Measurements from ENCODE around the gene PDZD8.

PDZD8 gene, protein sequence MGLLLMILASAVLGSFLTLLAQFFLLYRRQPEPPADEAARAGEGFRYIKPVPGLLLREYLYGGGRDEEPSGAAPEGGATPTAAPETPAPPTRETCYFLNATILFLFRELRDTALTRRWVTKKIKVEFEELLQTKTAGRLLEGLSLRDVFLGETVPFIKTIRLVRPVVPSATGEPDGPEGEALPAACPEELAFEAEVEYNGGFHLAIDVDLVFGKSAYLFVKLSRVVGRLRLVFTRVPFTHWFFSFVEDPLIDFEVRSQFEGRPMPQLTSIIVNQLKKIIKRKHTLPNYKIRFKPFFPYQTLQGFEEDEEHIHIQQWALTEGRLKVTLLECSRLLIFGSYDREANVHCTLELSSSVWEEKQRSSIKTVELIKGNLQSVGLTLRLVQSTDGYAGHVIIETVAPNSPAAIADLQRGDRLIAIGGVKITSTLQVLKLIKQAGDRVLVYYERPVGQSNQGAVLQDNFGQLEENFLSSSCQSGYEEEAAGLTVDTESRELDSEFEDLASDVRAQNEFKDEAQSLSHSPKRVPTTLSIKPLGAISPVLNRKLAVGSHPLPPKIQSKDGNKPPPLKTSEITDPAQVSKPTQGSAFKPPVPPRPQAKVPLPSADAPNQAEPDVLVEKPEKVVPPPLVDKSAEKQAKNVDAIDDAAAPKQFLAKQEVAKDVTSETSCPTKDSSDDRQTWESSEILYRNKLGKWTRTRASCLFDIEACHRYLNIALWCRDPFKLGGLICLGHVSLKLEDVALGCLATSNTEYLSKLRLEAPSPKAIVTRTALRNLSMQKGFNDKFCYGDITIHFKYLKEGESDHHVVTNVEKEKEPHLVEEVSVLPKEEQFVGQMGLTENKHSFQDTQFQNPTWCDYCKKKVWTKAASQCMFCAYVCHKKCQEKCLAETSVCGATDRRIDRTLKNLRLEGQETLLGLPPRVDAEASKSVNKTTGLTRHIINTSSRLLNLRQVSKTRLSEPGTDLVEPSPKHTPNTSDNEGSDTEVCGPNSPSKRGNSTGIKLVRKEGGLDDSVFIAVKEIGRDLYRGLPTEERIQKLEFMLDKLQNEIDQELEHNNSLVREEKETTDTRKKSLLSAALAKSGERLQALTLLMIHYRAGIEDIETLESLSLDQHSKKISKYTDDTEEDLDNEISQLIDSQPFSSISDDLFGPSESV

DNA sequence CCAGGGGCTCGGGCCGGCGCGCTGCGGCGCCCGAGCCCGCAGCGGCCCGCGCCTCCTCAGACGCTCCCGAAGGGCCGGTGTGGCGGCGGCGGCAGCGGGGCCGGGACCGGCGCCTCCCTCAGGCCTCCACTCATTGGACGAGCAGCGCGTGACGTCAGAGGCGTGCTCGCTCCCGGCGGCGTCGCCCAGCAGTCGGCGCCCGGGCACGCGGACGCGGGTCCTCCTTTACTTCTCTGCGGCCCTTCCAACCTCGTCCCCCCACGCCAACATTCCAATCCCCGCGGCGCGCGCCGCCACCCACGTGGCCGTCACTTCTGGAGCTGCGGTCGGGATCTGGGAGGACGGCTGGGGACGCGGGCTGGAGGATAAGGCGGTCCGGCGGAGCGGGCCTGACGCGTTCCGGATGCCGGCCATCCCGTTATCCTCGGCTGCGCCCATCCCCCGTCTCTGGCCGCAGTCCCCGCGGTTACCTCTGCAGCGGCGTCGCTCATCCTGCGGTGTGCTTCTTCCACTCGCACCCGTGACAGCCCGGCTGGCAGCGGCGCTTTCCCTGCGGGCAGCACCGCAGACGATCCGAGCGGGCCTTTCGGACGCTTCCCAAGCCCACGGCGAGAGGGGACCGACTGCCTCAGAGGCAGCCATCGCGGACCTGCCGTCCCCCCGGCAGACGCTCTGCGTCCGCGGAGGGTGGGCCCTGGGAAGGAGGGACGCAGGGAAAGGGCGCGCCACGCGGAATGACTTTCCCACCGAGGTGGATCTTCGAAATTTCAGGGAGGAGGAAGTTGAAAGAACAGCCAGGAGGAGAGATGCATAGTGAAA lies at the start of gene PDZD8:
TSS of gene PDZD8 (minus strand) at position 81 of the 819 bp plus-strand sequence. CDS start 213 bp downstream, outside the sequence.
- peak within 1 kb of the TSS; percentile 83 for H3K4me3 ChIP-seq (ENCODE audit: low read length)
- H3K36me3 ChIP-seq (replicated peaks; ENCODE audit: low read depth, low read length): no peaks in the 10 kb centered on the region
- H3K4me2 ChIP-seq (ENCODE audit: low read length): peak within 1 kb of the TSS; percentile 94
- H3K9ac ChIP-seq (ENCODE audit: low read length): peak within 1 kb of the TSS; percentile 81
- peaks cover 7% of the 10 kb centered on the region; the same call in 1 of the 2 replicates for H3K27me3 ChIP-seq (ENCODE audit: low read depth, low read length)
- peaks cover 45% of the 10 kb centered on the region for H3K79me2 ChIP-seq (ENCODE audit: low read length)
- peaks cover 25% of the 10 kb centered on the region for H4K20me1 ChIP-seq (ENCODE audit: insufficient read depth, low read length)
- no peaks in the 10 kb centered on the region for H3K9me3 ChIP-seq (ENCODE audit: insufficient read depth, low read length)
- H3K4me1 ChIP-seq (ENCODE audit: low read length): peaks cover 16% of the 10 kb centered on the region
- H3K27ac ChIP-seq (ENCODE audit: low read length): peak within 1 kb of the TSS; percentile 30; the same call in 1 of the 2 replicates
- no peak for TF ChIP-seq EZH2phosphoT487 (IDR thresholded peaks at IDR 0.05; ENCODE audit: low read depth)
- TF ChIP-seq, protein P1, sequence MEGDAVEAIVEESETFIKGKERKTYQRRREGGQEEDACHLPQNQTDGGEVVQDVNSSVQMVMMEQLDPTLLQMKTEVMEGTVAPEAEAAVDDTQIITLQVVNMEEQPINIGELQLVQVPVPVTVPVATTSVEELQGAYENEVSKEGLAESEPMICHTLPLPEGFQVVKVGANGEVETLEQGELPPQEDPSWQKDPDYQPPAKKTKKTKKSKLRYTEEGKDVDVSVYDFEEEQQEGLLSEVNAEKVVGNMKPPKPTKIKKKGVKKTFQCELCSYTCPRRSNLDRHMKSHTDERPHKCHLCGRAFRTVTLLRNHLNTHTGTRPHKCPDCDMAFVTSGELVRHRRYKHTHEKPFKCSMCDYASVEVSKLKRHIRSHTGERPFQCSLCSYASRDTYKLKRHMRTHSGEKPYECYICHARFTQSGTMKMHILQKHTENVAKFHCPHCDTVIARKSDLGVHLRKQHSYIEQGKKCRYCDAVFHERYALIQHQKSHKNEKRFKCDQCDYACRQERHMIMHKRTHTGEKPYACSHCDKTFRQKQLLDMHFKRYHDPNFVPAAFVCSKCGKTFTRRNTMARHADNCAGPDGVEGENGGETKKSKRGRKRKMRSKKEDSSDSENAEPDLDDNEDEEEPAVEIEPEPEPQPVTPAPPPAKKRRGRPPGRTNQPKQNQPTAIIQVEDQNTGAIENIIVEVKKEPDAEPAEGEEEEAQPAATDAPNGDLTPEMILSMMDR (IDR thresholded peaks at IDR 0.05; ENCODE audit: low read depth, low read length): no peak
- H2AFZ ChIP-seq (ENCODE audit: low read depth, low read length): peak within 1 kb of the TSS; percentile 63

DNA sequence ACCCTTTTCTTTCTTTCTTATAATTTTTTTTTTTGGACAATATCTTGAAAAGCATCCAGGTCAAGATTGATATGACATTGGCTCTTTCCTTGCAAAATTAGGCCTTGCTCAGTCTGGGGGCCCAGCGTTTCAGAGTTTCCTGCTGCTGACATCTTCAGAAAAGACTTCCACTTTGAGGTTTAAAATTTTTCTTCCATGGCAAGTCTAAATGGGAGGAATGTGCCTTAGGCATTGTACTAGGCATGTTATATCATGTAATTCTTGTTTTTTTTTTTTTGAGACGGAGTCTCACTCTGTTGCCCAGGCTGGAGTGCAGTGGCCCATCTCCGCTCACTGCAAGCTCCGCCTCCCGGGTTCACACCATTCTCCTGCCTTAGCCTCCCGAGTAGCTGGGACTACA lies 48.9 kb upstream of the PDZD8 start:
- H3K27ac ChIP-seq (ENCODE audit: low read length): no peak overlapping the region
- no peaks in the 10 kb centered on the region for H3K27me3 ChIP-seq (ENCODE audit: low read depth, low read length)
- H3K36me3 ChIP-seq (replicated peaks; ENCODE audit: low read depth, low read length): no peaks in the 10 kb centered on the region
- TF ChIP-seq EZH2phosphoT487 (IDR thresholded peaks at IDR 0.05; ENCODE audit: low read depth): no peak
- TF ChIP-seq, protein P1 (IDR thresholded peaks at IDR 0.05; ENCODE audit: low read depth, low read length): no peak
- H3K79me2 ChIP-seq (ENCODE audit: low read length): no peaks in the 10 kb centered on the region
- H3K9me3 ChIP-seq (ENCODE audit: insufficient read depth, low read length): no peaks in the 10 kb centered on the region
- H3K9ac ChIP-seq (ENCODE audit: low read length): no peak overlapping the region
- no peak overlapping the region for H3K4me2 ChIP-seq (ENCODE audit: low read length)
- H4K20me1 ChIP-seq (ENCODE audit: insufficient read depth, low read length): no peaks in the 10 kb centered on the region
- no peak overlapping the region for H2AFZ ChIP-seq (ENCODE audit: low read depth, low read length)
- no peak overlapping the region for H3K4me3 ChIP-seq (ENCODE audit: low read length)
- H3K4me1 ChIP-seq (ENCODE audit: low read length): no peaks in the 10 kb centered on the region

DNA sequence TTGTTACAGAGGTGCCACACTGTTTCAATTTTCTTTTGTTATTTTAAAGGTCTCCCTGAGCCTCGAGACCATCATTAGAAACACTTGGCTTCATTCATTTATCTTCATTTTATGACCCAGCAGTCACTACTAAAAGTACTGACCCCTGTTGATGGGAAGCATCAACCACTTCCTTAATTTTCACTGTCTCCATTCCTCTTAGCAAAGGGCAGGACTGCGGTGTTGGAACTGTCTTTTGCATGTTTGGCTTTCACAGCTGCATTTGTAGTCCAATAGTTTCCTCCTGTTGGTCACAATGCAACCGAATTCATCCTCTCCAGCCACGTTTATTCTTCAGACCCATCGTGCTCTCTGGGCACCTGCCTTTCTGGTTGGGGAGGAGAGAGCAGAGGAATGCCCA lies 46.7 kb upstream of the PDZD8 start:
- Histone ChIP-seq H3K79me2 (ENCODE audit: low read length) (no peaks in the 10 kb centered on the region), H3K27ac (ENCODE audit: low read length) (no peak overlapping the region), H3K4me2 (ENCODE audit: low read length) (no peak overlapping the region), H2AFZ (ENCODE audit: low read depth, low read length) (no peak overlapping the region), H3K36me3 (replicated peaks; ENCODE audit: low read depth, low read length) (no peaks in the 10 kb centered on the region), H3K4me3 (ENCODE audit: low read length) (no peak overlapping the region), H3K9me3 (ENCODE audit: insufficient read depth, low read length) (no peaks in the 10 kb centered on the region), H4K20me1 (ENCODE audit: insufficient read depth, low read length) (no peaks in the 10 kb centered on the region), H3K9ac (ENCODE audit: low read length) (no peak overlapping the region), H3K4me1 (ENCODE audit: low read length) (no peaks in the 10 kb centered on the region), H3K27me3 (ENCODE audit: low read depth, low read length) (no peaks in the 10 kb centered on the region)
- TF ChIP-seq EZH2phosphoT487 (IDR thresholded peaks at IDR 0.05; ENCODE audit: low read depth): no peak
- TF ChIP-seq, protein P1 (IDR thresholded peaks at IDR 0.05; ENCODE audit: low read depth, low read length): no peak
